NOMO-1 treated with DMSO at 0.1 percent for 48 hours (cell line): ENCODE results near the gene MT1A.

Experiments used
- DNase-seq: peaks from one replicate; lab custom pipeline; 2025; ENCODE audit not compliant: unreplicated experiment; lab: John Stamatoyannopoulos, UW

Gene MT1A

GRCh38 chr16:56637814-56638750 lies at the start of gene MT1A:
Gene MT1A (plus strand): TSS chr16:56638666. CDS start chr16:56638739, 73 bp downstream.
- peak; percentile 17 for DNase-seq

GRCh38 chr16:56588781-56589140 lies 49.7 kb upstream of the MT1A start:
- no peak for DNase-seq

- DNase-seq = no peak
Measured at GRCh38 chr16:56589141-56590039, 49.1 kb upstream of the MT1A start, which contains the start of gene MT3. Gene MT3 (plus strand): TSS chr16:56589528. CDS start chr16:56589591, 63 bp downstream.

GRCh38 chr16:56591377-56592060 lies 46.9 kb upstream of the MT1A start:
- peak; percentile 81 for DNase-seq

- no peak for DNase-seq
Measured at GRCh38 chr16:56593573-56594291, 44.7 kb upstream of the MT1A start.

- no peak for DNase-seq
Measured at GRCh38 chr16:56594292-56594619, 44.2 kb upstream of the MT1A start.

GRCh38 chr16:56600398-56600999 lies 38.0 kb upstream of the MT1A start:
- DNase-seq = peak; percentile 50

GRCh38 chr16:56601325-56601724 lies 37.1 kb upstream of the MT1A start:
- no peak for DNase-seq

GRCh38 chr16:56603589-56603988 lies 34.9 kb upstream of the MT1A start:
- DNase-seq = peak; percentile 50

GRCh38 chr16:56604966-56605365 lies 33.5 kb upstream of the MT1A start:
- DNase-seq = no peak

GRCh38 chr16:56605475-56605874 lies 33.0 kb upstream of the MT1A start:
- no peak for DNase-seq

- DNase-seq = no peak
Measured at GRCh38 chr16:56606071-56606475, 32.4 kb upstream of the MT1A start.

- DNase-seq = no peak
Measured at GRCh38 chr16:56606476-56607108, 31.9 kb upstream of the MT1A start.

- DNase-seq = no peak
Measured at GRCh38 chr16:56607109-56607618, 31.3 kb upstream of the MT1A start.

GRCh38 chr16:56607675-56608042 lies 30.8 kb upstream of the MT1A start:
- DNase-seq = no peak

- peak; percentile 98 for DNase-seq
Measured at GRCh38 chr16:56608043-56608875, 30.2 kb upstream of the MT1A start, which contains the start of gene MT2A. Gene MT2A (plus strand): TSS chr16:56608584. CDS start chr16:56608656, 72 bp downstream.

GRCh38 chr16:56608876-56609462 lies 29.5 kb upstream of the MT1A start:
- DNase-seq = no peak

GRCh38 chr16:56609463-56609921 lies 29.0 kb upstream of the MT1A start:
- DNase-seq = peak; percentile 96
